Neural crest cell (in vitro differentiated cells): ENCODE results near the gene LPAR3. TPM values are rescaled to one million over a fixed set of nuclear protein-coding genes. Genes with fewer than 3 reads are reported as not detected.

Source experiments
- DNase-seq: peaks from one replicate; pipeline ENCODE4 v3.0.0; 2021; ENCODE audit warnings: low read depth, mixed read lengths, low spot score
- H3K27ac Mint-ChIP-seq: one replicate; pipeline ENCODE4 v1.8.0; 2021; ENCODE audit warnings: mild to moderate bottlenecking, mixed read lengths; ENCODE audit not compliant: unreplicated experiment
- H3K27me3 Mint-ChIP-seq: 2 replicates; pipeline ENCODE4 v1.8.0; 2021; ENCODE audit warnings: low read depth, mild to moderate bottlenecking, mixed read lengths
- H3K36me3 Mint-ChIP-seq: 2 replicates; pipeline ENCODE4 v1.8.0; 2021; ENCODE audit warnings: low read depth, mild to moderate bottlenecking, mixed read lengths
- H3K4me1 Mint-ChIP-seq: 2 replicates; pipeline ENCODE4 v1.8.0; 2021; ENCODE audit warnings: mixed read lengths
- H3K4me3 Mint-ChIP-seq: one replicate; pipeline ENCODE4 v1.8.0; 2021; ENCODE audit warnings: mild to moderate bottlenecking, mixed read lengths
- H3K9me3 Mint-ChIP-seq: 2 replicates; pipeline ENCODE4 v1.8.0; 2021; ENCODE audit warnings: mixed read lengths
- CTCF ChIP-seq: fragments of 200-600 bp; sonication (generic); conservative IDR thresholded peaks from 2 replicates; pipeline ENCODE4 v1.5.0; 2021; ENCODE audit warnings: antibody characterized with exemption, mild to moderate bottlenecking
- total RNA-seq: library from RNA; stranded (reverse); gene quantifications from 2 replicates; pipeline ENCODE4 v1.2.1, GENCODE V29; 2021

Gene LPAR3
- total RNA-seq, 1 donor from 2014 or later: 1.3 TPM

- H3K9me3 Mint-ChIP-seq: no peaks in the 10 kb centered on the region
- H3K27me3 Mint-ChIP-seq: peaks cover 6% of the 10 kb centered on the region
- H3K4me3 Mint-ChIP-seq: no peak overlapping the region
- H3K4me1 Mint-ChIP-seq: no peaks in the 10 kb centered on the region
- TF ChIP-seq CTCF: no peak
- DNase-seq: no peak
- no peak overlapping the region for H3K27ac Mint-ChIP-seq
- no peaks in the 10 kb centered on the region for H3K36me3 Mint-ChIP-seq
Measured at GRCh38 chr1:84876353-84876752, 16.7 kb downstream of the LPAR3 start.

GRCh38 chr1:84873366-84873765, 19.6 kb downstream of the LPAR3 start:
- Mint-ChIP-seq H3K36me3 (no peaks in the 10 kb centered on the region), H3K4me3 (no peak overlapping the region), H3K4me1 (no peaks in the 10 kb centered on the region), H3K27me3 (peaks cover 11% of the 10 kb centered on the region), H3K9me3 (no peaks in the 10 kb centered on the region), H3K27ac (no peak overlapping the region)
- no peak for TF ChIP-seq CTCF
- no peak for DNase-seq

GRCh38 chr1:84872696-84873355, 20.2 kb downstream of the LPAR3 start:
- no peaks in the 10 kb centered on the region for H3K4me1 Mint-ChIP-seq
- no peaks in the 10 kb centered on the region for H3K36me3 Mint-ChIP-seq
- H3K9me3 Mint-ChIP-seq: no peaks in the 10 kb centered on the region
- no peak overlapping the region for H3K4me3 Mint-ChIP-seq
- DNase-seq: no peak
- peaks cover 11% of the 10 kb centered on the region for H3K27me3 Mint-ChIP-seq
- no peak for TF ChIP-seq CTCF
- no peak overlapping the region for H3K27ac Mint-ChIP-seq

GRCh38 chr1:84871181-84871580, 21.8 kb downstream of the LPAR3 start:
- Mint-ChIP-seq H3K27me3 (peaks cover 11% of the 10 kb centered on the region), H3K4me3 (no peak overlapping the region), H3K4me1 (no peaks in the 10 kb centered on the region), H3K27ac (no peak overlapping the region), H3K9me3 (no peaks in the 10 kb centered on the region), H3K36me3 (no peaks in the 10 kb centered on the region)
- no peak for TF ChIP-seq CTCF
- no peak for DNase-seq

- H3K4me3 Mint-ChIP-seq: no peak overlapping the region
- H3K9me3 Mint-ChIP-seq: no peaks in the 10 kb centered on the region
- H3K27ac Mint-ChIP-seq: no peak overlapping the region
- peaks cover 11% of the 10 kb centered on the region for H3K27me3 Mint-ChIP-seq
- no peak for TF ChIP-seq CTCF
- no peaks in the 10 kb centered on the region for H3K4me1 Mint-ChIP-seq
- DNase-seq: no peak
- no peaks in the 10 kb centered on the region for H3K36me3 Mint-ChIP-seq
Measured at GRCh38 chr1:84870591-84870990, 22.4 kb downstream of the LPAR3 start.
